ENCODE results near the gene LYRM1. TPM values are rescaled to one million over a fixed set of nuclear protein-coding genes. Genes with fewer than 3 reads are reported as not detected.
"Not testable (repeated sequence)": the region's sequence is repeated elsewhere in the genome, so short reads cannot be mapped to it uniquely, and the experiment has no call there.

Gene LYRM1, protein sequence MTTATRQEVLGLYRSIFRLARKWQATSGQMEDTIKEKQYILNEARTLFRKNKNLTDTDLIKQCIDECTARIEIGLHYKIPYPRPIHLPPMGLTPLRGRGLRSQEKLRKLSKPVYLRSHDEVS
- 10 to 100 TPM; 26.5 to 28.0 TPM for total RNA-seq

DNA sequence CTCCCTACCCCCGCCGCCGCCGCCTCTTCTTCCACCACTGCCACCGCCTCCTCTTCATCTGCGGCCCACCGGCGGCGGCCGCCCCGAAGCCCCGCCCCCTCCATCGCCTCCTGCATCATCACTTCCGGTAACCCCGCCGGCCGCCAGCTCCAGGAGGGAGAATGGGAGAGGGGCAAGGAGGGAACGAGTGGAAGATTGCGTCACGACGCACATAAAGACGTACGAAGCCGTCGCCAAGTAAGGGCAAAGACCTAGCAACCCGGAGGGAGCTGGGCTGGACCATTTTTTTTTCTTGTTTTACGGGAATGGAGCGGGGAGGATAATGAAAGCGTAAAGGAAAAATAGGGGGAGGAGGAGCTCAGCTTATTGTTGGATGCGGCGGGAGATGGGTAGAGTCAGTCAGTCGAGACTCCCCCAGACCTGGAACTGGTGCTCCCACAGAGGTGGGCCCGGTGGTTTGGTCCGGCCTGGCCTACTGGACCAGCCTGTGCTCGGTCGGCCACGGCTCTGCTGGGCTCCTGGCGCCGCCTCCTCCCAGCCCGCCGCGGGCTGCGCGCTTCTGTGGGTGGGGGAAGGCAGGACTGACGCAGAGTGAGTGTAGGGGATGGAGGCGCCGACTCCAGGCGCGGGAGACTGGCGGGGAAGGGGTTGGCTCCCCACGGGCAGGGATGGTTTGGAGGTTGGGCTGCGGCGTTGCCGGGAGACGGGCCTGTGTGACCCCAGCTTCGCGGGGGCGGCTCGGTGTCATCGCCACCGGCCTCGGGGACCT lies at the start of gene LYRM1, which contains the start of gene DCUN1D3:
TSS of gene LYRM1 (plus strand) at position 473 of the 769 bp plus-strand sequence. CDS start 14,785 bp downstream, outside the sequence.
TSS of gene DCUN1D3 (minus strand) at position 60 of the 769 bp plus-strand sequence. CDS start 37,820 bp downstream, outside the sequence.
- Mint-ChIP-seq H3K4me1 (ENCODE audit: low read depth) (peaks cover 72% of the 10 kb centered on the region), H3K36me3 (peaks cover 22% of the 10 kb centered on the region), H3K27ac (peak within 1 kb of the TSS; percentile 93), H3K9me3 (no peaks in the 10 kb centered on the region), H3K27me3 (no peaks in the 10 kb centered on the region), H3K4me3 (peak within 1 kb of the TSS; percentile 81)
- ChIA-PET POLR2A (interaction anchor here (0.7 to 3.2 kb wide), 12 partner anchors 9 to 620 kb away, joined by 3 to 28 read pairs (median 4); partner anchors contain the start of genes ERI2, REXO5 and THUMPD1), CTCF (interaction anchor here (0.5 to 1.2 kb wide), 6 partner anchors 26 to 160 kb away, joined by 3 to 5 read pairs (median 4); no protein-coding TSS in a partner anchor)
- DNase-seq, result peak; percentile 94
- intact Hi-C loops (cut with micrococcal nuclease), result loop anchor here (1.0 to 10.0 kb wide), 6 partner anchors 11 to 404 kb away; partner anchors contain the start of genes ERI2 and REXO5

DNA sequence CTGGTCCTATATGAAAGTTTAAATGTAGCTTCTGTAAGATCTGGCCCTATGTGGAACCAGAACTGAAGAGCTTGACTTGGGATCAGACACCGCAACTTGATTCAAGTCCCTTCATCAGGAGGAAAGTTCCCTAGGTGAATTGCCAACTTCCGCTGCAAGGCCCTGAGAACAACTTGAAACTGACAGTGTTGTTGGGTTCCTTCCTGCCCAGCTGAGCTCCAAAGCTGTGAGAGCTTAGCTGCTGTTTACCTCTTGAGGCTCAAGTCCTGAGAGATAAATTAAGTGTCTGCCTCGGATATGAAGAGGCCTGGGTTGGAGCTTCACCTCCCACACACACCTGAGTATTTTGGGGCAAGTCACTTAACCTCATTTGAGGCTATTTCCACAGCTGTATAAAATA lies 49.6 kb upstream of the LYRM1 start:
- no peak overlapping the region for H3K4me3 Mint-ChIP-seq
- no peaks in the 10 kb centered on the region for H3K9me3 Mint-ChIP-seq
- DNase-seq, result no peak
- H3K27ac Mint-ChIP-seq, result no peak overlapping the region
- peaks cover 10% of the 10 kb centered on the region for H3K36me3 Mint-ChIP-seq
- ChIA-PET POLR2A (interaction anchor here (1.1 kb wide), 1 partner anchor 49 kb away, joined by 4 read pairs; the partner anchor contains the start of genes DCUN1D3 and LYRM1), CTCF (interaction anchor here (0.6 to 6.5 kb wide), 29 partner anchors 11 to 450 kb away, joined by 3 to 67 read pairs (median 4); partner anchors contain the start of genes ERI2, LYRM1 and REXO5)
- intact Hi-C loops (cut with micrococcal nuclease), result loop anchor here (1.0 to 2.0 kb wide), 3 partner anchors 94 to 234 kb away; no protein-coding TSS in a partner anchor
- no peaks in the 10 kb centered on the region for H3K27me3 Mint-ChIP-seq
- peaks cover 4% of the 10 kb centered on the region for H3K4me1 Mint-ChIP-seq (ENCODE audit: low read depth)

DNA sequence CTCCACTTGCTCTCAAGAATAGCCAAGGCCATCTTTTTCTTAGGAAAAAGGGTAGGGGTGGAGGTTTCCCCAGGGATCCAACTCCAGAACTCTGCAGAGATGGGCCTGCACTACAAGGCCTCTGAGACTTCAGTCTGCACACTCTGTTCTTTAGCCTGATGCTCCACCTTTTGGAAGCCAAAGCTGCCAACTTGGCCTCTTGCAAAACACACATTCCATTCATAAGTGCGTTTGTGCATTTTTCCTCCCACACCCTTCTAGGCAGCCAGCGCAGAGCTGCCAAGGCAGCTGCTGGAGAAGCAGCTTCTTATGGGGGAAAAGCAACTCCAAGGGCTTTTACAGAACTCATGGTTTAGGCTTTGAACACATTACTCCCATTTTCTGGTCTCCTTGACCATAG lies 49.0 kb upstream of the LYRM1 start:
- intact Hi-C loops (cut with micrococcal nuclease), result loop anchor here (2.0 kb wide), 1 partner anchor 233 kb away; no protein-coding TSS in a partner anchor
- no peak for DNase-seq
- POLR2A ChIA-PET, result interaction anchor here (1.1 kb wide), 1 partner anchor 49 kb away, joined by 4 read pairs; the partner anchor contains the start of genes DCUN1D3 and LYRM1
- Mint-ChIP-seq H3K27ac (no peak overlapping the region), H3K9me3 (no peaks in the 10 kb centered on the region), H3K27me3 (no peaks in the 10 kb centered on the region), H3K4me3 (no peak overlapping the region), H3K36me3 (peaks cover 8% of the 10 kb centered on the region), H3K4me1 (ENCODE audit: low read depth) (peaks cover 4% of the 10 kb centered on the region)
- CTCF ChIA-PET, result interaction anchor here (1.1 to 6.5 kb wide), 9 partner anchors 23 to 250 kb away, joined by 3 to 67 read pairs (median 6); no protein-coding TSS in a partner anchor

DNA sequence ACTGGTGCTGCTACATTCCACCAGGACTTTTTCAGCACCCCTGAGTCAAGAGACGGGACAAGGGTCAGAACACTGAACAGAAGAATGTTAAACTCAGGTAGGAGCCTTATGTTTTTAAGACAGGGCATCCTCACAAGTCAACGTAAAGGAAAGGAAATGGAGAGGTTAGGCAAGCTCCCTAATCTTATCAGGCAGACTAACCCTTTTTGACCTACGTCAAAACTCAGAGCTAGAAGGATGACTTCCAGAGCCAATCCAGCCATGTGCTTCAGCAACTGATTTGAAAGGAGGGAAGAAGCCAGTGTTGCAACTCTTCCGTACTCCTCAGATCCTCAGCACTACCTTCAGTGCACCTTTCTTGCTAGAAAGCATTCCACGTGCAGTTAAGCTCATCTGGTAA lies 47.4 kb upstream of the LYRM1 start:
- H3K9me3 Mint-ChIP-seq, result no peaks in the 10 kb centered on the region
- no peak for DNase-seq
- POLR2A ChIA-PET, result no interaction called here
- CTCF ChIA-PET, result interaction anchor here (1.1 to 2.2 kb wide), 4 partner anchors 20 to 231 kb away, joined by 3 to 8 read pairs (median 4); no protein-coding TSS in a partner anchor
- H3K4me3 Mint-ChIP-seq, result no peak overlapping the region
- no peaks in the 10 kb centered on the region for H3K27me3 Mint-ChIP-seq
- H3K27ac Mint-ChIP-seq, result no peak overlapping the region
- H3K4me1 Mint-ChIP-seq (ENCODE audit: low read depth), result peaks cover 4% of the 10 kb centered on the region
- intact Hi-C loops (cut with micrococcal nuclease), result no loop called here
- H3K36me3 Mint-ChIP-seq, result peaks cover 8% of the 10 kb centered on the region

DNA sequence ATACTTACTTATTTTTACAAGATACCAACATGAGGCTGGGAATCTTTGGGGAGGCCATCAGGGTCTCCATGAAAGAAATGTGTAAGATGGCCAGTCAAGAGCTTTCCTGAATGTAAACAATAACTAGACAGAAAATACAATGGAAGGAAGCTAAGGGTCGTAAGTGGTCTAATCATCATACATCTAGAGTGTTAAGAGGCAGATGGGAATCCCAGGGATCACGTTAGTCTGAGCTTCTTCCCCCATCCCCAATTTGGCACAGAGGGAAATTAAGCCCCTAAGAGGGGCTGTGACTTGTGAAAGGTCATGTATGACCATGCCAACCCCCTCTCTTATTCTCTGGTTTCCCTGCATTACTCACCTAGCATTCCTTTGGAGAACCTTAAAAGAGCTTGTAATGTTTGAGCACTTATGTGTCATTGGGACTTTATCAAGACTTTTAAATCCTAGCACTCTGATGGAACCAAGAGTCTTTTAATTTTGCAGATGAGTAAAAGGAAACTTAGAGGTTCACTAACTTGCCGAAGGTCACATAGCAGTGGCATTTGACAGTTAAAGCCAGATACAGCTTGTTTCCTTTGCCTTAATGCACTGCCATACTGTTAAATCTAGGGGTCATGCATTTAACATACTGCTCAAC lies 46.5 kb upstream of the LYRM1 start:
- no peak overlapping the region for H3K4me3 Mint-ChIP-seq
- CTCF ChIA-PET, result interaction anchor here (1.0 to 2.2 kb wide), 4 partner anchors 21 to 230 kb away, joined by 3 to 8 read pairs (median 4); no protein-coding TSS in a partner anchor
- no peaks in the 10 kb centered on the region for H3K9me3 Mint-ChIP-seq
- H3K36me3 Mint-ChIP-seq, result peaks cover 8% of the 10 kb centered on the region
- intact Hi-C loops (cut with micrococcal nuclease), result no loop called here
- DNase-seq, result no peak
- H3K27me3 Mint-ChIP-seq, result no peaks in the 10 kb centered on the region
- POLR2A ChIA-PET, result no interaction called here
- H3K4me1 Mint-ChIP-seq (ENCODE audit: low read depth), result peaks cover 4% of the 10 kb centered on the region
- no peak overlapping the region for H3K27ac Mint-ChIP-seq

DNA sequence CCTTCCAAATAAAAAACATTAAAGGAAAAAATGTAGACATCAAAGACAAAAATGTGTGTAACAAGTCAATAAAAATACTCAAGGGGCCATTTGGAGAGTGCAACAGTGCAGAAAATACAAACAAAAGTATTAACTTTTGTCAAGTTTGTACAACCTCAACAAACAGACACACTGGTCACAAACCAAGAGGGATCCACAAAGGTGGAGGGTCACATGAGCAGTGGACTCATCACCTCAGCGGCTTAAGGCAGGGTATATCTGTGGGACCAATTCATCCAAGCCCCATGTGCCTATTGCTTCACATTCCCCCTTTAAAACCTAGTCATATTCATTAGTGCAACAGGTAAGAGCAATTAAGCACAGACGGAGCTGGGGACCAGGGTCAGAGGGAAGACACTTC lies 45.6 kb upstream of the LYRM1 start:
- peaks cover 14% of the 10 kb centered on the region for H3K36me3 Mint-ChIP-seq
- peaks cover 3% of the 10 kb centered on the region for H3K4me1 Mint-ChIP-seq (ENCODE audit: low read depth)
- H3K27me3 Mint-ChIP-seq, result no peaks in the 10 kb centered on the region
- no peaks in the 10 kb centered on the region for H3K9me3 Mint-ChIP-seq
- ChIA-PET CTCF (interaction anchor here (1.0 to 2.2 kb wide), 2 partner anchors 147 to 229 kb away, joined by 3 to 8 read pairs; no protein-coding TSS in a partner anchor), POLR2A (no interaction called here)
- H3K27ac Mint-ChIP-seq, result no peak overlapping the region
- intact Hi-C loops (cut with micrococcal nuclease), result no loop called here
- DNase-seq, result no peak
- H3K4me3 Mint-ChIP-seq, result no peak overlapping the region

DNA sequence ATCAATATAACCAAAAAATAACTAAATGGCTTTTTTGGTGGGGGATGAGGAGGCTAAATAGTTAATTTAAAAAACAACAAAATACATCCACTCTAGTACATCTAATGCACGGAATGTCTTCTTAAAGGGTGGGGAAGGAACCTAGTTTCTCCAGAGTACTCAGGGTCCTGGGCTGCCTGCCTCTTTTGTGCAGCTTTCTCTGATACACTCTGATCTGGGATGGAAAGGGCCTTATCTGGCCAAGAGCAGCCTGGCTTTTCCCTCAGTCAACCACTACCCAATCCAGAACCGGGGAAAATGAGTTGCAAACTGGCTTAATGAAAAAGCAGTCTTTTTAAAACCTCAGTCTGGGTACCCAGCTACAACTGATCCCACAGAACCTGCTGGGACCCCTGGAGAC lies 43.3 kb upstream of the LYRM1 start:
- DNase-seq, result no peak
- ChIA-PET POLR2A (no interaction called here), CTCF (interaction anchor here (0.8 kb wide), 1 partner anchor 9 kb away, joined by 3 read pairs; no protein-coding TSS in a partner anchor)
- Mint-ChIP-seq H3K9me3 (no peaks in the 10 kb centered on the region), H3K4me1 (ENCODE audit: low read depth) (no peaks in the 10 kb centered on the region), H3K4me3 (no peak overlapping the region), H3K27me3 (no peaks in the 10 kb centered on the region), H3K27ac (no peak overlapping the region), H3K36me3 (peaks cover 18% of the 10 kb centered on the region)
- intact Hi-C loops (cut with micrococcal nuclease), result no loop called here

DNA sequence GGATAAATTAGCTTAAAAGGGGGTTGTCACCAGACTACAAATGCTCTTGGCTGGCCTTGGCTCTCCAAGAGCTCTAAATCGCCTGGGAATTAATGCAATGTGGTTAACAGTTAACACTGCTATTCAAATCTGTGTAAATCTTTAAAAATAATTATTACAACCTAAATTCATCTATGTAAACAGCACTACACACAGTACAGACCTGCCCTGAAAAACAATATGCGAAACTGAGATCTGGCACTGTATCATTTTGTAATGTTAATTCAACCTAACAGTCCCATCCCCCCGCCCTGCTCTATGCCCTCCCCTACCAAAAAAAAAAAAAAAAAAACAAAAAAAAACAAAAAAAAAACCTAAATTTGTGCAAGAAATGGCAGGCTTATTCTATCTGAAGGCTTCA lies 41.3 kb upstream of the LYRM1 start:
- peaks cover 20% of the 10 kb centered on the region for H3K36me3 Mint-ChIP-seq
- intact Hi-C loops (cut with micrococcal nuclease), result no loop called here
- H3K27me3 Mint-ChIP-seq, result no peaks in the 10 kb centered on the region
- ChIA-PET POLR2A (no interaction called here), CTCF (no interaction called here)
- H3K9me3 Mint-ChIP-seq, result no peaks in the 10 kb centered on the region
- peaks cover 3% of the 10 kb centered on the region for H3K4me1 Mint-ChIP-seq (ENCODE audit: low read depth)
- no peak overlapping the region for H3K27ac Mint-ChIP-seq
- H3K4me3 Mint-ChIP-seq, result no peak overlapping the region
- no peak for DNase-seq

DNA sequence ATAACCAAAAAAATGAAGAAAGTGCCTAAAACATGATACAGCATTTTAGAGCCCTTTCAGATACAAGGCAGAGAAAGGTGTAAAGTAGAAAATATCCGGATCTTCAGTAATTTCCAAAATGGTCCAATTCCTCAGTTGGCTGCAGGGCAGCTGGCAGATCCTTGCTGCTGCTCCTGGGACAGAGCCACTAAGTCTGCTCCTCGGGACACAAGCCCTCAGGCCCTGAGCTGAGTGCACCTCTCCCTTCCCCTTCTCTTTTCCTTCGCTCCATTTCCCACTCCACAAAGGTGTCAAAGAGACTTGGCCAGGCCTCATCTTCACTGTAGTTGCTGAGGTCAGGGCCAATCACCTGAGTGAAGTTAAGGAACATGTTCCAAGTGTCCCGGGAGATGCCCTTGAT lies 40.9 kb upstream of the LYRM1 start:
- ChIA-PET POLR2A (no interaction called here), CTCF (no interaction called here)
- intact Hi-C loops (cut with micrococcal nuclease), result no loop called here
- H3K4me3 Mint-ChIP-seq, result no peak overlapping the region
- peaks cover 8% of the 10 kb centered on the region for H3K4me1 Mint-ChIP-seq (ENCODE audit: low read depth)
- H3K27ac Mint-ChIP-seq, result no peak overlapping the region
- H3K36me3 Mint-ChIP-seq, result peaks cover 21% of the 10 kb centered on the region
- DNase-seq, result no peak
- H3K9me3 Mint-ChIP-seq, result no peaks in the 10 kb centered on the region
- no peaks in the 10 kb centered on the region for H3K27me3 Mint-ChIP-seq

DNA sequence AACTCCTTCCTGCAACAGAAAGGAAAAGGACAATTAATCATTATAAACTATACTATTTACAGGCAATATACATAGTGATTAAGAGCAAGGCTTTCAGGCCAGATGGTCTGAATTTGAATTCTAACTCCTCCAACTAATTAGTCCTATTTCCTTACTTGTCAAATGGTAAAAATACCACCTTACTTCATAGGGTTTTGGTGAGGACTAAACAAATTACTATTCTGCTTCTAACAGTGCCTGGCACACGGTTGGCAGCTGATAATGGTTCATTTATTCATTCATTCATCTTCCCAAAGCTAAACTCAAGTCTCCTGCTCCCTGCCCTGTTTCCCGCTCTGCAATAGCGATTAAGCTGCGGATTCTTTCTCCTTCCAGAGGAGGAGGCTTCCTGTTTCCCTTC lies 40.2 kb upstream of the LYRM1 start:
- ChIA-PET POLR2A (no interaction called here), CTCF (no interaction called here)
- intact Hi-C loops (cut with micrococcal nuclease), result no loop called here
- no peak for DNase-seq
- H3K27me3 Mint-ChIP-seq, result no peaks in the 10 kb centered on the region
- H3K27ac Mint-ChIP-seq, result no peak overlapping the region
- H3K4me3 Mint-ChIP-seq, result no peak overlapping the region
- no peaks in the 10 kb centered on the region for H3K9me3 Mint-ChIP-seq
- peaks cover 16% of the 10 kb centered on the region for H3K36me3 Mint-ChIP-seq
- peaks cover 9% of the 10 kb centered on the region for H3K4me1 Mint-ChIP-seq (ENCODE audit: low read depth)

DNA sequence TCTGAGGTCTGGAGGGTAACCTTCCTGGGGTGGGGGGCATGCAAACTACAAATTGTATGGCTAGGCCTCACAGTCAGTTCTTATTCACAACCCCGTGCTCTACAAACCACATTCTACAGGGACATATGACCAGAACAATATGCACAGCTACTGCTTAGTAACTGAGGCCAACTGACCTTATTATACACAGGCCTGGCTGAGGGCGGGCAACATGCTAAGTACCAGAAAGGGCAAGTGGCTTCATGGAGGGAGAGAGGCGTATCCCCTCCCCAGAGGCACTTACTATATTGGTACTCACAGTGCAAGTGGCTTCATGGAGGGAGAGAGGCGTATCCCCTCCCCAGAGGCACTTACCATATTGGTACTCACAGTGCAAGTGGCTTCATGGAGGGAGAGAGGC lies 39.6 kb upstream of the LYRM1 start:
- peaks cover 16% of the 10 kb centered on the region for H3K4me1 Mint-ChIP-seq (ENCODE audit: low read depth)
- H3K27me3 Mint-ChIP-seq; POLR2A ChIA-PET; CTCF ChIA-PET; H3K27ac Mint-ChIP-seq; intact Hi-C loops (cut with micrococcal nuclease); DNase-seq; H3K9me3 Mint-ChIP-seq; H3K4me3 Mint-ChIP-seq: not testable (repeated sequence)
- peaks cover 14% of the 10 kb centered on the region for H3K36me3 Mint-ChIP-seq

Data from activated CD4-positive, alpha-beta memory T cell treated with anti-CD3 and anti-CD28 coated beads for 36 hours (primary cell).